ENCODE results near the gene ARHGAP36.

The ARHGAP36 gene

GRCh38 chrX:131060147-131060546, 2.0 kb downstream of the ARHGAP36 start:
- Histone ChIP-seq H3K36me3 (ENCODE audit: insufficient read depth, low read length) (no peaks in the 10 kb centered on the region), H3K4me1 (ENCODE audit: insufficient read depth, low read length) (no peaks in the 10 kb centered on the region), H3K79me2 (ENCODE audit: insufficient read depth, low read length) (no peaks in the 10 kb centered on the region), H3K27me3 (ENCODE audit: insufficient read depth, low read length, poor library complexity) (no peaks in the 10 kb centered on the region), H3K4me2 (ENCODE audit: insufficient read depth, low read length) (no peak overlapping the region), H3K4me3 (ENCODE audit: low read depth in 1 of 2, low read length in 2 of 2) (no peak overlapping the region), H3K9ac (ENCODE audit: low read depth, low read length) (no peak overlapping the region), H4K20me1 (ENCODE audit: insufficient read depth, low read length) (no peaks in the 10 kb centered on the region), H3K27ac (ENCODE audit: low read length) (no peak overlapping the region), H2AFZ (ENCODE audit: low read depth, low read length) (no peak overlapping the region), H3K9me3 (ENCODE audit: insufficient read depth, low read length, severe bottlenecking) (no peaks in the 10 kb centered on the region)
- no peak for TF ChIP-seq CTCF (IDR thresholded peaks at IDR 0.05; ENCODE audit: borderline replicate concordance, extremely low read depth, low read length, poor library complexity, severe bottlenecking)
- TF ChIP-seq EZH2 (IDR thresholded peaks at IDR 0.05; ENCODE audit: borderline replicate concordance, low read depth, low read length, severe bottlenecking), result no peak
- DNase-seq (no peak), ATAC-seq (ENCODE audit: insufficient read depth, low read depth) (no peak)

DNA sequence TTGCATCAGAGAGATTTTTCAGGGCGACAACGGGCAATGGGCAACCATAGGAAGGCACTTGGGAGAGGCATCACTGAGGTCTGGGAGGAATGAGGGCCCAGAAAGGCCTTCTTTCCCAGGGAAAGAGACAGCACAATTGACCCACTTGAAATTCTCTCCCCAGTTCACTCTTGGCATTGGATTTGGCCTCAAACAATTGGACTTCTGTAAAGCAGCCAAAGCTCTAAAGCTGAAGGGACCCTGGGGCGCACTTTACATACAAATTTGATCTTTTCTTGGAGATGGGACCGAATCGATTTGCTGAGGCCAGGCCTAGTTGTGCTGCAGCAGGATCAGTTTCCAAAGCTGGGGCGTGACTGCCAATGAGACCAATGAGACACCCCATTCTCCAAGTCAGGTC, 3.2 kb downstream of the ARHGAP36 start:
- Histone ChIP-seq H4K20me1 (ENCODE audit: insufficient read depth, low read length) (no peaks in the 10 kb centered on the region), H3K4me3 (ENCODE audit: low read depth in 1 of 2, low read length in 2 of 2) (no peak overlapping the region), H3K36me3 (ENCODE audit: insufficient read depth, low read length) (no peaks in the 10 kb centered on the region), H3K27ac (ENCODE audit: low read length) (no peak overlapping the region), H3K9me3 (ENCODE audit: insufficient read depth, low read length, severe bottlenecking) (no peaks in the 10 kb centered on the region), H3K27me3 (ENCODE audit: insufficient read depth, low read length, poor library complexity) (no peaks in the 10 kb centered on the region), H3K4me1 (ENCODE audit: insufficient read depth, low read length) (no peaks in the 10 kb centered on the region), H2AFZ (ENCODE audit: low read depth, low read length) (no peak overlapping the region), H3K79me2 (ENCODE audit: insufficient read depth, low read length) (no peaks in the 10 kb centered on the region), H3K4me2 (ENCODE audit: insufficient read depth, low read length) (no peak overlapping the region), H3K9ac (ENCODE audit: low read depth, low read length) (no peak overlapping the region)
- DNase-seq (no peak), ATAC-seq (ENCODE audit: insufficient read depth, low read depth) (no peak)
- no peak for TF ChIP-seq EZH2 (IDR thresholded peaks at IDR 0.05; ENCODE audit: borderline replicate concordance, low read depth, low read length, severe bottlenecking)
- no peak for TF ChIP-seq CTCF (IDR thresholded peaks at IDR 0.05; ENCODE audit: borderline replicate concordance, extremely low read depth, low read length, poor library complexity, severe bottlenecking)

DNA sequence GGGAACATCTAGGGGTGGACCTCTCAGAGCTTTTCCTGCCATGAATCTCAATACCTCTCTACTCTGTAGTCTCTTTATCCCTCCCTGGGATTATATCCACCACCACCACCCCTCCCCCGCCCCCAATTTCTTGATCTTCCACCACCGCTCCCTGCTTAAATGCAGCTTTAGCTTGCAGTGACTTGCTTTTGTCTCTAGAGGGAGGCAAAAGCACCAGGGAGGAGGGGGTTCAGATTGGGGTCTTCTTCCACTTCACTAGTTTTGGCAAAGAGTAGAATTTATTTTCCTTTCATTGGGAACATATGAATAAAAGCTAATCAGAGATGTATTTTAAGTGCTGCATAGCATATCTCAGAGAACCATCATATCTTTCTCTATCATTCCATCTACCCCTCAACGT, 5.5 kb downstream of the ARHGAP36 start:
- H3K4me3 ChIP-seq (ENCODE audit: low read depth in 1 of 2, low read length in 2 of 2), result no peak overlapping the region
- no peak overlapping the region for H2AFZ ChIP-seq (ENCODE audit: low read depth, low read length)
- no peaks in the 10 kb centered on the region for H3K27me3 ChIP-seq (ENCODE audit: insufficient read depth, low read length, poor library complexity)
- no peaks in the 10 kb centered on the region for H4K20me1 ChIP-seq (ENCODE audit: insufficient read depth, low read length)
- no peaks in the 10 kb centered on the region for H3K79me2 ChIP-seq (ENCODE audit: insufficient read depth, low read length)
- H3K4me2 ChIP-seq (ENCODE audit: insufficient read depth, low read length), result no peak overlapping the region
- no peak overlapping the region for H3K27ac ChIP-seq (ENCODE audit: low read length)
- no peak overlapping the region for H3K9ac ChIP-seq (ENCODE audit: low read depth, low read length)
- H3K9me3 ChIP-seq (ENCODE audit: insufficient read depth, low read length, severe bottlenecking), result no peaks in the 10 kb centered on the region
- no peaks in the 10 kb centered on the region for H3K36me3 ChIP-seq (ENCODE audit: insufficient read depth, low read length)
- DNase-seq (no peak), ATAC-seq (ENCODE audit: insufficient read depth, low read depth) (no peak)
- TF ChIP-seq EZH2 (IDR thresholded peaks at IDR 0.05; ENCODE audit: borderline replicate concordance, low read depth, low read length, severe bottlenecking), result no peak
- TF ChIP-seq CTCF (IDR thresholded peaks at IDR 0.05; ENCODE audit: borderline replicate concordance, extremely low read depth, low read length, poor library complexity, severe bottlenecking), result peak; percentile 35
- no peaks in the 10 kb centered on the region for H3K4me1 ChIP-seq (ENCODE audit: insufficient read depth, low read length)

GRCh38 chrX:131066237-131066636, 8.1 kb downstream of the ARHGAP36 start:
- no peak overlapping the region for H2AFZ ChIP-seq (ENCODE audit: low read depth, low read length)
- DNase-seq (no peak), ATAC-seq (ENCODE audit: insufficient read depth, low read depth) (no peak)
- H3K27me3 ChIP-seq (ENCODE audit: insufficient read depth, low read length, poor library complexity), result no peaks in the 10 kb centered on the region
- H4K20me1 ChIP-seq (ENCODE audit: insufficient read depth, low read length), result no peaks in the 10 kb centered on the region
- no peak overlapping the region for H3K9ac ChIP-seq (ENCODE audit: low read depth, low read length)
- no peak overlapping the region for H3K4me3 ChIP-seq (ENCODE audit: low read depth in 1 of 2, low read length in 2 of 2)
- no peaks in the 10 kb centered on the region for H3K9me3 ChIP-seq (ENCODE audit: insufficient read depth, low read length, severe bottlenecking)
- no peaks in the 10 kb centered on the region for H3K4me1 ChIP-seq (ENCODE audit: insufficient read depth, low read length)
- no peak for TF ChIP-seq EZH2 (IDR thresholded peaks at IDR 0.05; ENCODE audit: borderline replicate concordance, low read depth, low read length, severe bottlenecking)
- TF ChIP-seq CTCF (IDR thresholded peaks at IDR 0.05; ENCODE audit: borderline replicate concordance, extremely low read depth, low read length, poor library complexity, severe bottlenecking), result no peak
- no peak overlapping the region for H3K27ac ChIP-seq (ENCODE audit: low read length)
- H3K79me2 ChIP-seq (ENCODE audit: insufficient read depth, low read length), result no peaks in the 10 kb centered on the region
- no peaks in the 10 kb centered on the region for H3K36me3 ChIP-seq (ENCODE audit: insufficient read depth, low read length)
- H3K4me2 ChIP-seq (ENCODE audit: insufficient read depth, low read length), result no peak overlapping the region

Data from DND-41 (cell line).